Left lobe of liver (tissue), 2 donors: Measurements from ENCODE around the gene PDE6D. TPM values are rescaled to one million over a fixed set of nuclear protein-coding genes. Genes with fewer than 3 reads are reported as not detected.
"Not testable (repeated sequence)": the region's sequence is repeated elsewhere in the genome, so short reads cannot be mapped to it uniquely, and the experiment has no call there.

ENCODE experiments used
- ATAC-seq: fragments of 200-7000 bp; cut with Tn5 transposase; one replicate; pipeline ENCODE4 v1.9.1; 2020; ENCODE audit warnings: mild to moderate bottlenecking, moderate library complexity
- DNase-seq: peaks from one replicate; pipeline ENCODE4 v3.0.0-alpha.2; 2020; ENCODE audit warnings: low spot score
- total RNA-seq: library from RNA; stranded (reverse); gene quantifications from one replicate; pipeline ENCODE4 v1.2.1, GENCODE V29; 2021
- donor health status: DM: no; HTN: no; CAD: no; lungs with moderate emphysema.
- donor health status: DM: no; HTN: yes; CAD: no.

PDE6D gene
- total RNA-seq, 1 donor from 2014 or later: 7.5 TPM

DNA sequence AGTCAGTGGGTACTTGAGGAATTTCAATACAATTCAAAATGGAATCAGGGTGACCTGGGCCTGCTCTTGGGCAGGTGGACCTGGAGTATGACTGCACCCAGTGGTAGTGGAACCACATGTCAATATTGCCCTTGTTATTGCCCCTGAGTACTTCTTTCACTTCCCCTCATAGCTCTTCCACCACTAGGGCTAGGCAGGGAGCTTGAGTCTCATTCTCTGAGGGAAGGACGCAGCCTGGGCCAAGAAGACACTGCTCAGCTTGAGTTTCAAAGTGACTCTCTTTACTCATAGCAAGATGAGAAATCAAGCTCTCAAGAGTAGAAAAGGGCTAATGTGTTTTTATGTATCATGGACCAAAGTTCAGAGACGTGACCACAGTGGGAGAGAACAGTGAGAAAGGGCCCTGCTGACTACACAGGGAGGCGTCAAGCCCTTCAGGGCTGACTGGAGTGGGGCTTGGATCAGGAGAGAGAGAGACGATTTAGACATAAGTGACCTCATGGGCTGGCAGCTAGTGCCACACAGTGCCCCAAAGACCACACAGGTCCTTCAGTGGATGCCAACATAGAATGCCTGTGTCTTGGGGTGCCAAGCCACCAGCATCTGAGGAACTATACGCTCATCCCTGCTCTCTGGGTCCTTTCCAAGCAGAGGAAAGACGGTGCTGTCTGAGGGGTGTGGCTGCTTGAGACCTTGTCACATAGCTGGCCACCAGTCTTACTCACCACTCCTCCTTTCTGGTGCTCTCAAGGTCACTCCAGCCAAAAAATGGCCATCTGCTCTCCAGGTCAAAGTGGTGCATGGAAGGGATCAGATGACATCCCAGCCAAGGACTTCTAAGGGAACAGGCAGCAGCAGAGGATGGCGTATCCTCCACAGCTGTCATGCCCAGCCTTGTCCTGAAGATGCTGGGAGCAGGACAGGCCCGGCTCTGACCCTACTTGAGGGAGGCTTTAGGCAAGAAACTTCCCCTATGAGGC lies 59.8 kb downstream of the PDE6D start:
- peak; percentile 33 for ATAC-seq

GRCh38 chr2:231720292-231720986 lies 60.6 kb downstream of the PDE6D start:
- DNase-seq (no peak), ATAC-seq (no peak)

More for the DNA sequence above, 59.8 kb downstream of the PDE6D start:
- DNase-seq: no peak

GRCh38 chr2:231718799-231719198 lies 62.3 kb downstream of the PDE6D start:
- ATAC-seq: no peak
- DNase-seq: no peak

GRCh38 chr2:231717281-231718171 lies 63.6 kb downstream of the PDE6D start:
- DNase-seq (no peak), ATAC-seq (no peak)

DNA sequence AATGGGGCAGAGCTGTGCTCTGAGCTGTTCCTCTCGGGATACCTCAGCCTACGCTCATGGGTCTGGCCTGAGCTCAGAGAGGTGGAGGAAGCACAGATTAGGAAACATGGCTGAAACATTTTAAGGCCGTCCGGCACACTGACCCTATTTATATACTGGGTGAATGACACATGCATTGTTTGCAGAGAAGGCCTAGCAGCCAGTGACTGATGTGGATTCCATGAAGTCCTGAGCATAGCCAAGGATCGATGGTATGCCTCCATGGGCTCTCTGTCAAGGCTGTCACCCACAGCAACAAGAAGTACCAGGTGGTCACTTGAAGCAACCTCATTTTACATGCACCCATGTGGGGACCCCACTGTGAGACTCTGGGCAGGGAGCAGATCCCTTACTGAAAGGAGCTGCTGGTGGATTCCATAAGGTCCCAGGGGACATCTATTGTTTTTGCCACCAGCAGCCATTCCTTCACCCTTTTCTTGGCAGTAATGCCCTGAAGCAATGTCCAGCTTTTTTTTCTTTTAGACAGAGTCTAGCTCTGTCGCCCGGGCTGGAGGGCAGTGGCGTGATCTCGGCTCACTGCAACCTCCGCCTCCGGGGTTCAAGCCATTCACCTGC lies 64.3 kb downstream of the PDE6D start:
- ATAC-seq (no peak), DNase-seq (no peak)

DNA sequence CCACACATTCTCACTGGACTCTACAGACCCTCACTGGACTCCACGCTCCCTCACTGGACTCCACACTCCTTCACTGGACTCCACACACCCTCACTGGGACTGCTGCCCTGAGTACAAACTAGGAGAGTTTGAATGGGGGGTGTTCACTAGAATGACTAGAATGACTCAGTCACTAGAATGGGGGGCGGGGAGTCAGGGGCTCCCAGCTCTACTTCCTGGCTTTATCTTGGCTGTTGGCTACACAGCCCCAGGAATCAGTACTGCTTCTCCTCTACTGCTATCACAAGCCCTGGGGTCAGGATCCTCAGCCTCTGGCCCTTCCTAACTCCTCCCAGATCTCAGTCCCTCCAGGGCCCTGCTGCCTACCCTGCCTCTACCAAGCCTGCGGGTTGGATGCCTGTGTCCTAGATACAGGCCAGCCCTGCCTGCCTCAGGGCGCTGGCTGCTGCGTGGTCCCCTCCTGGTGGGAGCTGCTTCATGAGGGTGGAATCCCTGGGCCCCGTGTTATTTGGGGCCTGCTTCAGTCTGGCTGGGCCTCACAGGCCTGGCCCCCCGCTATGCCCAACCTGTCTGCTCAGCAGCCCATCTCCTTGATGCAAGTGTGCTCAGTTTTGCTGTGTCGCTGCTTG lies 65.0 kb downstream of the PDE6D start:
- no peak for ATAC-seq
- no peak for DNase-seq

GRCh38 chr2:231715499-231715837 lies 65.6 kb downstream of the PDE6D start:
- no peak for ATAC-seq
- DNase-seq: no peak

DNA sequence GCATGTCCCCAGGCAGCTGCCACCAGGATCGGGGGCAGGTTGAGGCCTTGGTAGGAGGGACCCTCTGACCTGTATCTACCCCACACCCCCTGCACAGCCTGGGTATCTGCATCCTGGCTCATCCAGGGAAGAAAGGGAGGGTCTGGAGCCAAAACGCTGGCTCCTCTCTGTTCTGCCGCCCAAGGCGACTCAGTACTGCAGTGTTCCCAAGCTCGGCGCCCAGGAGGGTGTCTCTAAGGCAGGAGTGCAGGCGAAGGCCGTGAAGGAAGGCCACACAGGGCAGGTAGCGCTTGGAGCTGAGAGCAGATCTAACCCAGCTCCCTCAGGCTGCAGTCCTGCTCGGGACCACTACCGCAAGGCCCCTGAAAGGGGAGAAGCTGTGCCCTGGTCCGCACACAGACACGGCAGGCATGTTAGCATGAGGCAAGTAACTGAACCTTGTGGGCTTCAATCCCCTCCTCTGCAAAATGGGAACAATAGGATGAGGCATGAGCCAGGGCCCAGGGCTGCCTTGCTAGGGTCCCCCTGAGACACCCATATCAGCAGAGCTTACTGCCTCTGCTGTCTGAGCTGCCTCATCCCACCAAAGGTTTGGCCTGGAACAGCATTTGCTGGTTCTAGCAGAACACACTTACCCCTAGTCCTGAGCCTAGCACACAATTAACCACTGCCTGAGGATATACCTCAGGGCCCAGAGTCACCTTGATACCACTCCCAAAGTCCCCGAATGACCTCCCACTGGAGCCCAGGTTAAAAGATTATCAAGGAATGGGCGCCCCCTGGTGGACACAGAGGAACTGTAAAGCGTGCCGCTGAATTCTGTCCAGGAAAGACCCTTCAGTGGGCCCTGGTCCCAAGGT lies 66.2 kb downstream of the PDE6D start:
- DNase-seq: peak; percentile 72
- ATAC-seq: peak; percentile 42

DNA sequence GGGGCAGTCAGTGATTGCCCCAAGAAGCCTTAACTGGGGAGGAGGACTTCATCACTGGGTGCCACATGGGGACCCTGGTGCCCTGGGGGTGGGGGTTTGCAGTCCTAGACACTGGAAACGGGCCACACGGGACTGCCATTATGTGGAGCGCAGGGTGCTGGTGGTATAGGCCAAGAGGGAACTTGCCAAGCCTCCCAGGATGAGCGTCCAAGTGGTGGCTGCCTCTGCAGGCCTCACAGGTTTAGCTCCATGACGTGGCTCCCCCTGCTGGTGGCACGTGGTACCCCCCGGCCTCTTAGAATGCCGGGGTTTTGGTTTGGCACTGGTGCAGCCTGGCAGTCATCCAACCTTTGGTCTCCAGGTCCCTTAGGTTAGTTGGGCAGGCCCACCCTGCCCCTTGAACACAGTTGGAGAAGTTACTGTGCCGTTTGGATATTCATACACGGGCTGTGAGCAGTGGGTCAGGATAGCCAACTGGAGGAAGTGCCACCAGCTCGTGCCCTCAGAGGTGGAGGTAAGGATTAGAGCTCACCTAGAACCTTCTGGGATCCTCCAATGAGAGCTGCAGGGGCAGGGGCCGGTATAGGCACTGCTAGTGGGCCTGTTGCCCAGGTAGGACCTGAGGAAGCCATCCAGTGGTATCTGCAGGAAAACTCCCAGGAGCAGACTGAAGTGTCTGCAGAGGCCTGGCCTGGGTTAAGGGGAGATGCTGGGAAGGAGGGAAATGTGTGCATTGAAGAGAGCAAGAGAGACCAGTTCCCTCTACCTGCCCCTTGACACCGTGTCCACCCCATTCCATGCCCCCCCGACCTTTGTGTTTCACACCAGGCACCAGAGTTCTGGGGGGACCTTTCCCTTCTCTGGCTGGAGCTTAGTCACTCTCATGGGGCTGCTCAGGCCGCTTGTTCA lies 67.1 kb downstream of the PDE6D start:
- ATAC-seq: peak; percentile 69
- peak; percentile 89 for DNase-seq

DNA sequence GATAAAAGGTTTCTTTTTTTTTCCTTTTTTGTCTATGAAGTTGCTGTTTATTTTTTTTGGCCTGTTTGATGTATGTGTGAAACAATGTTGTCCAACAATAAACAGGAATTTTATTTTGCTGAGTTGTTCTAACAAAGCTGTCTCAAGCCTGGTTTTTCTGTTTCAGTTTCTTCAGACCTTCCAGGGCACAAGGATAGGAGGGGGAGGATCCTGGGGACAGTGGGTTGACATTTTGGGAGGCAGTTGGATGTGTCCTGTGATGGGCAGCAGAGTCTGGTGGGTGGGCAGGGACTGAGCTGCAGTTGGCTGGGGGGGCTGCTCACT lies 67.7 kb downstream of the PDE6D start:
- not testable (repeated sequence) for ATAC-seq, DNase-seq

- not testable (repeated sequence) for ATAC-seq, DNase-seq
These were observed 68.5 kb downstream of the PDE6D start for GRCh38 chr2:231712451-231713021.

DNA sequence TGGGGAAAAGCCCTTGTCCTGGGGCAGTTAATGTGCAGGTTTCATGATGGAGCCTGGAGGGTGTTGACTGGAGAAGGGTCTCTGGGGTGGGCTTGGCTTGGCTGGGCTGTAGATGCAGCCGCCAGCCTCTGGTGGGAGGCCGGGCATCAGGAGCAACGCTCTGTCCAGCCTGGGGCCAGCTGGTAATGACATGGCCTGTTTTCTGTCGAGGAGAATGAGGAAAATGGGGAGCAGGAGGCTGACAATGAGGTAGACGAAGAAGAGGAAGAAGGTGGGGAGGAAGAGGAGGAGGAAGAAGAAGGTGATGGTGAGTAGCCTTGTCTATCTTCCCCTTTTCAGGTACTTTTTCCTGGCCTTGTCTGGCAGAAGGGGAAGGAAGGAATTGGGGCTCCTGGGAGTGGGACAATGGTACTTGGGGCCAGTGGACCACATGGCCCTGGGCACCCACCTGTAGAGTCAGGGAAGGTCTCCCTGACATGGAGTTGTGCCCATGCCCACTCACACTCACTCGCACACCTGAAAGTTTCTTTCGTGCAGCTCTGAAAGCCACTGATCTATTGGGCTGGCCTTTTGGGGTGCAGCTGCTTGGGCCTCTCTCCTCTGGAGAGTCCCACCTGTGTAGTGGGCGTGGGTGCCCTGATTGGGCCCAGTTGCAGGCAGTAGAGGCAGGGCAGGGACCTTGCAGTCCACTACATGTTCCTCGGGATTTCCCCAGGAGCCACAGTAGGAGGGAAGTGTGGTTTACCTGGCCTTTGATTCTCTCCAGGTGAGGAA lies 69.2 kb downstream of the PDE6D start:
- DNase-seq (no peak), ATAC-seq (no peak)

- ATAC-seq (no peak), DNase-seq (no peak)
These were observed 70.0 kb downstream of the PDE6D start for GRCh38 chr2:231710799-231711676.

GRCh38 chr2:231709981-231710798 lies 70.9 kb downstream of the PDE6D start:
- DNase-seq (peak; percentile 92), ATAC-seq (peak; percentile 47)

DNA sequence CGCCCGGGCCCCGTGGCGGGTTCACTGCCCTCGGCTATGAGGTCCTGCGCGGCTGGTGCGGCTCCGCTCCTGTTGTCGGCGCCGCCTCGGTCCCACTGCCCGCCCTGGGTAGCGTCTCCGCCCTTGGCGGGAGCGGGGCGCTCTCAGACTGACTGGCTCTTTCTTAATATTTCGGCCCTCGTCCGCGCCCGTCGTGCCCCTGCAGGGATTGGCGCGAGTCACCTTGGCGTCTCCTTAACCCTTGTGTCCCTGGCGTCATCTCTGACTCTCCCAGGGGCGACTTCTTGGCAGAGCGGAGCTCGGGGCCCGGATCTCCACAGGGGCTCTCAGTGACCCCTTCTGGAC lies 71.5 kb downstream of the PDE6D start:
- peak; percentile 2 for ATAC-seq
- peak; percentile 74 for DNase-seq
